Left ventricle myocardium inferior (tissue), 1 donor: Measurements from ENCODE around the gene CTSL. TPM values are rescaled to one million over a fixed set of nuclear protein-coding genes. Genes with fewer than 3 reads are reported as not detected.

Experiments
- DNase-seq: peaks from one replicate; pipeline ENCODE4 v3.0.0-alpha.2; 2020
- H3K27ac ChIP-seq: fragments of 200-600 bp; replicated peaks from 2 replicates; pipeline ENCODE4 v1.8.0; 2021
- H3K27me3 ChIP-seq: fragments of 200-600 bp; 2 replicates; pipeline ENCODE4 v1.8.0; 2021; ENCODE audit warnings: low read depth
- H3K36me3 ChIP-seq: fragments of 200-600 bp; 2 replicates; pipeline ENCODE4 v1.8.0; 2021
- H3K4me1 ChIP-seq: fragments of 200-600 bp; 2 replicates; pipeline ENCODE4 v1.8.0; 2021
- H3K4me3 ChIP-seq: fragments of 200-600 bp; 2 replicates; pipeline ENCODE4 v1.8.0; 2021; ENCODE audit warnings: mild to moderate bottlenecking, moderate library complexity
- H3K9me3 ChIP-seq: fragments of 200-600 bp; replicated peaks from 2 replicates; pipeline ENCODE4 v1.8.0; 2021
- CTCF ChIP-seq: fragments of 200-600 bp; IDR thresholded peaks from 2 replicates; pipeline ENCODE4 v1.8.0; 2021; ENCODE audit warnings: antibody characterized with exemption, mild to moderate bottlenecking, borderline replicate concordance
- intact Hi-C: fragments of 100-400 bp; cut with micrococcal nuclease; formaldehyde crosslinking; loops from one replicate; pipeline ENCODE4 v1.11.0; 2022
- total RNA-seq: library from RNA; stranded (reverse); fragmentation: NEBNext Ultra II Directional; extraction: Animal tissue kit (Norgen Biotek cat#: 25700); gene quantifications from one replicate; pipeline ENCODE4 v1.2.1, GENCODE V29; 2021
- donor health status: DM: no; HTN: yes; CAD: no; lungs with severe emphysema.

Gene CTSL
- total RNA-seq, 1 donor from 2014 or later, result 116 TPM

GRCh38 chr9:87695523-87695922, 30.4 kb upstream of the CTSL start:
- intact Hi-C loops, result no loop called here
- Histone ChIP-seq H3K4me1 (no peaks in the 10 kb centered on the region), H3K9me3 (peaks cover 29% of the 10 kb centered on the region), H3K27ac (no peak overlapping the region), H3K36me3 (peaks cover 4% of the 10 kb centered on the region), H3K4me3 (no peak overlapping the region), H3K27me3 (no peaks in the 10 kb centered on the region)
- DNase-seq, result no peak
- TF ChIP-seq CTCF, result no peak

- no peak overlapping the region for H3K4me3 ChIP-seq
- no peak for DNase-seq
- peaks cover 4% of the 10 kb centered on the region for H3K36me3 ChIP-seq
- no peak overlapping the region for H3K27ac ChIP-seq
- no peak for TF ChIP-seq CTCF
- intact Hi-C loops, result no loop called here
- no peaks in the 10 kb centered on the region for H3K27me3 ChIP-seq
- peaks cover 25% of the 10 kb centered on the region for H3K9me3 ChIP-seq
- H3K4me1 ChIP-seq, result no peaks in the 10 kb centered on the region
Observed at GRCh38 chr9:87696641-87697040, 29.3 kb upstream of the CTSL start.

- TF ChIP-seq CTCF, result no peak
- H3K9me3 ChIP-seq, result peaks cover 9% of the 10 kb centered on the region
- H3K27me3 ChIP-seq, result no peaks in the 10 kb centered on the region
- intact Hi-C loops, result no loop called here
- H3K4me3 ChIP-seq, result no peak overlapping the region
- no peaks in the 10 kb centered on the region for H3K4me1 ChIP-seq
- no peak for DNase-seq
- peaks cover 4% of the 10 kb centered on the region for H3K36me3 ChIP-seq
- H3K27ac ChIP-seq, result no peak overlapping the region
Observed at GRCh38 chr9:87698069-87698809, 27.7 kb upstream of the CTSL start.

DNA sequence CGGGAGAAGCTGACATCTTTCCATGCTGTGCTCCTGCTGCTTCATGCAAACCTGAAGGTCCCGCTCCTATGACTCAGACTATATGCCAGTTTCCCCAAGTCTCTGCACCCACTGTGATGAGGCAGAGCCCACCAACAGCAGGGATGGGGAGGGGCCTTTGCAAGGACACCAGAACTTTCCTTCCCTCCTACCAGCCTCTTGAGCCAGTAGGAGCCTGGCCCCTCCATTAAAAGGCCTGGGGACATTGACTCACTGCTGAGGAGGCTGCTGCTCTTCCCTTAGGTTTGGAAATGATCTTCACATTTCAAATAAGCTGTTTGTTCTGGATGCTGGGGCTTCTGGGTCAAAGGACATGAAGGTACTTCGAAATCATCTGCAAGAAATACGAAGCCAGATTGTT, 26.1 kb upstream of the CTSL start:
- no peaks in the 10 kb centered on the region for H3K27me3 ChIP-seq
- H3K27ac ChIP-seq, result no peak overlapping the region
- no peak for DNase-seq
- no peak overlapping the region for H3K4me3 ChIP-seq
- peaks cover 4% of the 10 kb centered on the region for H3K36me3 ChIP-seq
- intact Hi-C loops, result no loop called here
- TF ChIP-seq CTCF, result no peak
- H3K9me3 ChIP-seq, result no peaks in the 10 kb centered on the region
- H3K4me1 ChIP-seq, result no peaks in the 10 kb centered on the region

DNA sequence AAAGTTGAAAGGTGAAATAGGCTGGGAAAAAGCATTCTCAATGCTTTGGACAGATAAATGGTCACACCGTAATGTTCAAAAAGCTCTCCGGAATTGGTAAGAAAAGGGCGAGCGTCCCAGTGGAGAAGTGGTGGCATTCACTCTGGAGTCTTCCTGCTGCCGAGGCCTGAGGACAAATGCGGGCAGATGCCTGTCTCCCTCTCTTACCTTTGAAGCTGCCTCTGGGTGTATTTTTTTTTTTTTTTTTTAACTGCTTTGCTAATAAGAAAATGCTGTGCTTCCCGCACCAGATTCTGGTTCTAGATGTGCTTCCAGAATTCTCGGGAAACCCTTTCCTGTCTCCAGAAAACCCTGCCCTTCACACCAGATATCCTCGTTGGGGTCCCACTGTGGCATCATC, 24.4 kb upstream of the CTSL start:
- TF ChIP-seq CTCF, result no peak
- no peak overlapping the region for H3K27ac ChIP-seq
- intact Hi-C loops, result no loop called here
- peaks cover 4% of the 10 kb centered on the region for H3K36me3 ChIP-seq
- H3K27me3 ChIP-seq, result no peaks in the 10 kb centered on the region
- H3K9me3 ChIP-seq, result no peaks in the 10 kb centered on the region
- H3K4me1 ChIP-seq, result no peaks in the 10 kb centered on the region
- DNase-seq, result no peak
- no peak overlapping the region for H3K4me3 ChIP-seq
